ENCODE results near the gene TMEM63B.

- TF ChIP-seq CTCF (conservative IDR thresholded peaks at IDR 0.05; ENCODE audit: low read length) (no peak), EZH2phosphoT487 (IDR thresholded peaks at IDR 0.05; ENCODE audit: borderline replicate concordance) (no peak)
Measured at GRCh38 chr6:44176130-44176761, 48.9 kb downstream of the TMEM63B start.

All from Loucy (cell line).